Measurements from ENCODE around the gene AIF1L. TPM values are rescaled to one million over a fixed set of nuclear protein-coding genes. Genes with fewer than 3 reads are reported as not detected.

Gene AIF1L
- total and polyA plus RNA-seq, 2 of the 13 experiments (the other 11 are each of a cell fraction or from before 2014, with no cell fraction given), result 12.4 to 36.5 TPM

- CTCF ChIA-PET (ENCODE audit: low intra/inter-chr PET ratio, low total read pairs), result no interaction called here
- Histone ChIP-seq H3K4me3 (replicated peaks in 1 of 3; ENCODE audit: insufficient read depth in 1 of 3, low read depth in 2 of 3, low read length in 3 of 3) (no peak overlapping the region), H3K9ac (ENCODE audit: insufficient read depth, low read depth, low read length) (no peak overlapping the region), H3K4me1 (ENCODE audit: insufficient read depth, low read length) (peaks cover 30% of the 10 kb centered on the region), H3K36me3 (replicated peaks in 1 of 2; ENCODE audit: control insufficient read depth in 1 of 2, insufficient read depth in 2 of 2, low read length in 2 of 2) (no peaks in the 10 kb centered on the region), H3K9me3 (ENCODE audit: low read length) (no peaks in the 10 kb centered on the region), H3K4me2 (ENCODE audit: low read depth, low read length) (0 out of 2 replicates have a peak overlapping the region, but pooled peaks have one; percentile 93), H4K20me1 (ENCODE audit: insufficient read depth, low read length) (no peaks in the 10 kb centered on the region), H2AFZ (ENCODE audit: low read length) (no peak overlapping the region), H3K27me3 (ENCODE audit: control insufficient read depth in 1 of 2, insufficient read depth in 2 of 2, low read length in 2 of 2) (peaks cover 2 to 36% of the 10 kb centered on the region in 2 experiments; a peak in 4 of 5 replicates), H3K27ac (ENCODE audit: extremely low read length, insufficient read depth, low read length) (no peak overlapping the region), H3K79me2 (ENCODE audit: insufficient read depth, low read length) (no peaks in the 10 kb centered on the region)
- no peak for FAIRE-seq
- in situ Hi-C loops (cut with HindIII; ENCODE audit: extremely low pct_ligation_motif_present, low pct_unique_long_range_greater_than_20kb), result no loop called here
- TF ChIP-seq NFYB (CRISPR knock-in tag; IDR thresholded peaks at IDR 0.05) (no peak), ZNF432 (CRISPR knock-in tag; IDR thresholded peaks at IDR 0.05; ENCODE audit: borderline replicate concordance) (no peak), CREM (IDR thresholded peaks at IDR 0.05) (no peak), CREM (CRISPR knock-in tag; IDR thresholded peaks at IDR 0.05) (no peak), CREB3 (CRISPR knock-in tag; IDR thresholded peaks at IDR 0.05) (no peak), SPEN (CRISPR knock-in tag; IDR thresholded peaks at IDR 0.05; ENCODE audit: low read depth) (no peak), ZNF761 (CRISPR knock-in tag; conservative IDR thresholded peaks at IDR 0.05) (no peak), ELF4 (CRISPR knock-in tag; IDR thresholded peaks at IDR 0.05; ENCODE audit: borderline replicate concordance) (no peak), ZNF672 (CRISPR knock-in tag; IDR thresholded peaks at IDR 0.05) (no peak), ZNF33A (CRISPR knock-in tag; IDR thresholded peaks at IDR 0.05; ENCODE audit: borderline replicate concordance) (no peak), ZBTB37 (CRISPR knock-in tag; IDR thresholded peaks at IDR 0.05) (no peak), TIGD3 (CRISPR knock-in tag; IDR thresholded peaks at IDR 0.05; ENCODE audit: borderline replicate concordance) (no peak), ELK4 (CRISPR knock-in tag; IDR thresholded peaks at IDR 0.05; ENCODE audit: borderline replicate concordance) (no peak), ZNF510 (CRISPR knock-in tag; IDR thresholded peaks at IDR 0.05; ENCODE audit: low read depth) (no peak)
- DNase-seq (ENCODE audit: low spot score), result no peak
- intact Hi-C loops (cut with micrococcal nuclease; ENCODE audit: unreplicated experiment), result no loop called here
- ATAC-seq, result no peak
- POLR2A ChIA-PET, result interaction anchor here (1.7 to 4.5 kb wide), 2 partner anchors 24 to 27 kb away, joined by 6 to 19 read pairs; partner anchors contain the start of gene NUP214
- no TSS peak for BruUV-seq (replicated peaks)
- no CpG with 5 or more reads among the region's 8 CpGs for WGBS (ENCODE audit: low lambda C conversion rate)
Measured at GRCh38 chr9:131097948-131098278, 1.6 kb downstream of the AIF1L start.
